ENCODE data around the gene UBXN2A. TPM values are rescaled to one million over a fixed set of nuclear protein-coding genes. Genes with fewer than 3 reads are reported as not detected.

The UBXN2A gene
- total and polyA plus RNA-seq, 2 of the 8 experiments (the other 6 are each of a cell fraction or from before 2014, with no cell fraction given), result 3.6 to 20.4 TPM

DNA sequence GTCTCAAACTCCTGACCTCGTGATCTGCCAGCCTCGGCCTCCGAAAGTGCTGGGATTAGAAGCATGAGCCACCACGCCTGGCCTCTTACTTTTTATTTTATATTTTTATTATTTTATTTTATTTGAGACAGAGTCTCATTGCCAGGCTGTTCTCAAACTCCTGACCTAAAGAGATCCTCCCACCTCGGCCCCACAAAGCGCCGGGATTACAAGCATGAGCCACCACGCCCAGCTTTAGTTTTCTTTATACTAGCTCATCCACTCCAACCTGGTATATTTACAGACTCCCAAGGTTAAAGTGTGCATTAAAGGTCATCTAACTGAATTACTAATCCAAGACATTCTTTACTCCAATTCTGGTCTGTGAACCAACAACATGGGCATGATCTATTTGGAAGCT is 40.1 kb upstream of the UBXN2A start:
- POLR2A ChIA-PET (ENCODE audit: partially characterized antibody), result interaction anchor here (1.2 to 1.4 kb wide), 2 partner anchors 24 to 26 kb away, joined by 3 to 5 read pairs; partner anchors contain the start of gene ATAD2B
- H3K27ac ChIP-seq (ENCODE audit: low read depth, low read length), result no peak overlapping the region
- peaks cover 0 to 70% of the 10 kb centered on the region in 2 experiments; a peak in 2 of 4 replicates for H3K79me2 ChIP-seq (ENCODE audit: control insufficient read depth in 1 of 2, insufficient read depth in 2 of 2, low read length in 2 of 2)

More for the DNA sequence above, 40.1 kb upstream of the UBXN2A start:
- no peaks in the 10 kb centered on the region for H3K9me3 ChIP-seq (ENCODE audit: insufficient read depth in 2 of 2, low read depth in 1 of 2, low read length in 1 of 2)
- H3K4me2 ChIP-seq (ENCODE audit: insufficient read depth in 1 of 2, low read depth in 2 of 2, low read length in 2 of 2), result no peak overlapping the region
- no peak for FAIRE-seq
- H4K91ac ChIP-seq (replicated peaks; ENCODE audit: insufficient read length, low read length), result no peak overlapping the region
- H3K9ac ChIP-seq (replicated peaks in 1 of 4; ENCODE audit: extremely low read depth in 1 of 4, low read depth in 3 of 4, low read length in 3 of 4), result no peak overlapping the region
- no peaks in the 10 kb centered on the region for H4K20me1 ChIP-seq (replicated peaks in 1 of 2; ENCODE audit: control insufficient read depth in 1 of 2, insufficient read depth in 2 of 2, low read length in 2 of 2)
- H3K18ac ChIP-seq (ENCODE audit: extremely low read depth, low read length), result no peak overlapping the region
- no peak overlapping the region for H2BK120ac ChIP-seq (replicated peaks; ENCODE audit: low read depth, low read length)
- no peaks in the 10 kb centered on the region for H3K4me1 ChIP-seq (replicated peaks in 1 of 4; ENCODE audit: control insufficient read depth in 3 of 4, insufficient read depth in 4 of 4, low read length in 3 of 4)
- H3K27me3 ChIP-seq (replicated peaks in 1 of 4; ENCODE audit: control insufficient read depth in 3 of 4, extremely low read depth in 1 of 4, insufficient read depth in 3 of 4, low read length in 3 of 4), result no peaks in the 10 kb centered on the region
- H3K56ac ChIP-seq (replicated peaks; ENCODE audit: insufficient read length, low read depth, low read length), result no peak overlapping the region
- WGBS, 2 experiments (ENCODE audit: extremely low coverage in 1 of 2, insufficient coverage in 1 of 2, insufficient read length in 1 of 2, insufficient replicate concordance in 2 of 2, low coverage in 1 of 2, low lambda C conversion rate in 2 of 2, missing lambda C conversion rate in 1 of 2), result 83% methylated on average over 8 of the region's 8 CpGs; no CpG with 5 or more reads in 1 of the 2 experiments
- no peaks in the 10 kb centered on the region for H3K23me2 ChIP-seq (ENCODE audit: low read depth, low read length)
- H2BK20ac ChIP-seq (ENCODE audit: low read length), result no peak overlapping the region
- no peak overlapping the region for H2BK5ac ChIP-seq (ENCODE audit: low read depth, low read length)
- no peak overlapping the region for H2BK15ac ChIP-seq (ENCODE audit: low read length)
- H3K23ac ChIP-seq (ENCODE audit: insufficient read length), result no peak overlapping the region
- DNase-seq (ENCODE audit: low read depth in 1 of 2, low spot score in 2 of 2), result no peak
- no peak for TF ChIP-seq RAD21 (IDR thresholded peaks at IDR 0.05 in 1 of 2, conservative IDR thresholded peaks at IDR 0.05 in 1 of 2; ENCODE audit: low read depth in 2 of 2, low read length in 2 of 2)
- no peak for TF ChIP-seq TAF1 (IDR thresholded peaks at IDR 0.05; ENCODE audit: low read depth, low read length)
- no peak for TF ChIP-seq SP4 (IDR thresholded peaks at IDR 0.05; ENCODE audit: low read length)
- TF ChIP-seq E2F6 (IDR thresholded peaks at IDR 0.05), result no peak
- TF ChIP-seq NRF1 (IDR thresholded peaks at IDR 0.05; ENCODE audit: low read depth, low read length), result no peak
- TF ChIP-seq NANOG (IDR thresholded peaks at IDR 0.05; ENCODE audit: insufficient read depth, low read depth, low read length, poor library complexity, severe bottlenecking), result no peak
- no peak for TF ChIP-seq POLR2A (IDR thresholded peaks at IDR 0.05; ENCODE audit: control extremely low read depth in 1 of 2, low read depth in 2 of 2, low read length in 2 of 2)
- no peak overlapping the region for H2AFZ ChIP-seq (ENCODE audit: low read length)
- no peak overlapping the region for H2BK12ac ChIP-seq (ENCODE audit: low read depth, low read length)
- H2AK5ac ChIP-seq (ENCODE audit: low read depth, low read length), result no peak overlapping the region
- no peak overlapping the region for H3K4ac ChIP-seq (replicated peaks; ENCODE audit: insufficient read length, low read depth, low read length)
- no peak overlapping the region for H4K5ac ChIP-seq (ENCODE audit: insufficient read length, low read depth, low read length)
- no peak overlapping the region for H4K8ac ChIP-seq (ENCODE audit: extremely low read depth, insufficient read depth, low read length)
- no peak overlapping the region for H3K14ac ChIP-seq (ENCODE audit: insufficient read length)
- no peaks in the 10 kb centered on the region for H3K79me1 ChIP-seq (ENCODE audit: low read depth, low read length)
- no peak overlapping the region for H3K4me3 ChIP-seq (ENCODE audit: extremely low read depth in 1 of 4, insufficient read depth in 2 of 4, low read depth in 3 of 4, low read length in 4 of 4)
- H3K36me3 ChIP-seq (ENCODE audit: control insufficient read depth in 2 of 4, insufficient read depth in 4 of 4, low read length in 3 of 4), result no peaks in the 10 kb centered on the region
- CTCF ChIA-PET (ENCODE audit: partially characterized antibody), result interaction anchor here (1.6 kb wide), 1 partner anchor 26 kb away, joined by 3 read pairs; no protein-coding TSS in a partner anchor

Data from H1 (cell line).